ENCODE measurements around the gene SH3PXD2A.

The SH3PXD2A gene

DNA sequence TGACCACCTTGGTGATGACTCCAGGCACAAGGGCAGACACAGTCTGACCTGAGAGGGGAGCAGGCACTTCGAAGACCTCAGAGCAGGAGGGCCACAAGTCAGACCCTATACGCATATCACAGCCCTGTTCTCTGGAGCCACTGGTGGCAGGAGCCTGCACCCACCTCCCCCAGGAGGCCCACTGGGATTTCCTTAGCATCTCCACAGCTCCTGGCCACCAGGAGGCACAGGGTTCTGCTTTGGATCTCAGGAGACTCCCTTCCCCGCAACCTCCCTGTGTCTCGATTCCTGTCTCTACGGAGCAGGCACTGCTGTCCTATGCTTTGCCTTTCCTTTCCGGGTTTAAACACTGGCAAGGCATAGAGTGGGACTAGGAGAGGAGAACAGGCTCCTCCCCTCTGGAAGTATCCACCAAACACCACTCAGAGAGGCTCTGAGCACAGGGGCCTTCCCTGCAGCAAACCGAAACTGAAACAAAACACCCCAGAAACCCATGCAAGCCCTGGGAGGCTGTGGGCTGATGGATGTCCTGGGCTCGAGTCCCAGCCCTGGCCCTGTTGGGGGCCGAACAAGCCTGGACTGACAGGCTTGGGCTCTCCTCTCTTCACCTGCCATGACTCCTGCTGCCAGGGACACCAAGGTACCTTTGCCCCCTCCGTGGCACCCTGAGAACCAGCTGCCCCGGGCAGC is 195.6 kb downstream of the SH3PXD2A start:
- peak; percentile 56 for DNase-seq

DNA sequence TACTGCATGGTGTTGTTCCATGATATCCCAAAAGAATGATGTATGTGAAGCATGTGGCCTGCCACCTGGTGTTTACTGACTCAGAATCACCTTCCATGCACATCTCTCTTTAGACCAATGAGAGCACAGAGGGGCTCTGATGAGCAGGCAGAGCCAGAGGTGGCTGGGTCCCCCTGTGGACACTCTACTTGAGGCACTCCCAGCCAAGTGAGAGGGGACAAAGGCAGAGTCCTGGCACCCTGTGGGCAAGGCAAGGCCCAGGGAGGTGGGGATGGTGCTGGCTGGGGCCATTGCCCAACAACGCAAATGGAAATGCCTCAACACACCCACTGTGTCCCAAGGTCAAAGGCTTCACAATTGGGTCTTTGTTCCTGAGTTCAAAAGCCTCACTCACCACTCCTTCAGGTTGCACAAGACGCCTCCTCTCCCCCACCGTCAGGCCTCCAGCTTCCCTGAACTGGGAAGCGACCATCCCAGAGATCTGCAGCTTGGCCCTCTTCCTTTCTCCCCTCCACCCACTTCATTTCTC is 197.3 kb downstream of the SH3PXD2A start:
- no peak for DNase-seq

DNA sequence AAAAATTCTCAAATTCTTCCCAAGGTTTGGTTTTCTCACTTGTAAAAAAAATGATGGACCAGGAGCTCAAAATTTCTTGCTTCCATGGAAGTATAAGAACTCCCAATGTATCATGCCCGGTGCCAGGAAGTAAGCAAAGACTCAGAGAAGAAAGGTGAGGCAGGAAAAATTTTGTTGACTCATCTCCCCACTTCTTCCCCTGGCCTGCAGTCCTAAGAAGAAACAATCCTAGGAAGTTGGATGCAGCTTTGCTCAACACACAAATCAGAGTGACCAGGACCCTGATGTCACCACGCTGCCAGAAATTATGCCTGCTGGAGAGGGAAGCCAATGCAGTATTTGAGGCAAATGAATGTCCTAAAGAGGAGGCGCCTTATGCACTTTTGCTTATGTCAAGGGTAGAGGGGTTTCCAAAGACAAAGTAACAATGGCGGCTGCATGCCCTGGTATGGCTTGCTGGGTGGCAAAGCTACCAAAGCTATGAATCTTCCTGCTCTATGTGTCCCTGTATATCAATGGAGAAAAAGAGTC is 198.2 kb downstream of the SH3PXD2A start:
- no peak for DNase-seq

DNA sequence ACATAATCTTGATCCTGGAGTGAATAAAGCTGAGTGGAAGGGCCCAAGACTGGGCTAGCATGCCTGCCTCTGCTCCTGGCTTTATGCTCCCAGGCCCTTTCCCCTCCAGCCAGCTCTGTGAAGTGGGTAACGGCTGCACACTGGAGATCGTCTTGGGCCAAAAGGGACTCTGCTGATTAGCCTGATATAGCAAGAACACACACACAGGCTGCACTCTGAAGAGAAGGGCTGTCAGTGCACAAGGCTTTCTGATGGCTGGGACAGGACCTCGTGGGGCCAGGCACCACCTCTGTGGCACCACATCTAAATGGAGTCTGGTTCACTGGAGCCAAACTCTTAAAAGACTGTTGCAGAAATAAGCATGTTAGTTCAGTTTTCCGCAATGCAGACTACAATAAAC is 200.5 kb downstream of the SH3PXD2A start:
- no peak for DNase-seq

DNA sequence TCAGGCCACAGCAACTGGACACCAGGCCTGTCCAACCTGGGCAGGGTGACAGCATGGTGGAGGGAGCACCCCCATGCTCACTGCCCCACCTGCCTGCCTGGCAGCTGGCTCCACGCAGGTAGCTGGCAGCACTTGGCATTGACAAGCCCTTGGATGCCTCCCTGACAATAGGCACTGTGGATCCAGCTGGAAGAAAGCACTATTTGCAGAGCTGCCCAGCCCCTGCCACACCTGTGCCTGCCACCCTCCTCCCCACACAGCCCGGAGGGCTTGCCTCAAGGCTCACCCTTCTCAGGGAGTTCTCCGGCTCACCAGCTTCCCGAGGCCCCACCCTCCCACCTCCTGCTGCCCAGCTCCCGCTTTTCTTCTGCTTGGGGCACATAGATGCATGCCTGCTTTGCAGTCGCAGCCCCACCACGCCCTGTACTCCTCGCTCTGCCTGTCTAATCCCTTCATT is 201.8 kb downstream of the SH3PXD2A start:
- DNase-seq = peak; percentile 8

DNA sequence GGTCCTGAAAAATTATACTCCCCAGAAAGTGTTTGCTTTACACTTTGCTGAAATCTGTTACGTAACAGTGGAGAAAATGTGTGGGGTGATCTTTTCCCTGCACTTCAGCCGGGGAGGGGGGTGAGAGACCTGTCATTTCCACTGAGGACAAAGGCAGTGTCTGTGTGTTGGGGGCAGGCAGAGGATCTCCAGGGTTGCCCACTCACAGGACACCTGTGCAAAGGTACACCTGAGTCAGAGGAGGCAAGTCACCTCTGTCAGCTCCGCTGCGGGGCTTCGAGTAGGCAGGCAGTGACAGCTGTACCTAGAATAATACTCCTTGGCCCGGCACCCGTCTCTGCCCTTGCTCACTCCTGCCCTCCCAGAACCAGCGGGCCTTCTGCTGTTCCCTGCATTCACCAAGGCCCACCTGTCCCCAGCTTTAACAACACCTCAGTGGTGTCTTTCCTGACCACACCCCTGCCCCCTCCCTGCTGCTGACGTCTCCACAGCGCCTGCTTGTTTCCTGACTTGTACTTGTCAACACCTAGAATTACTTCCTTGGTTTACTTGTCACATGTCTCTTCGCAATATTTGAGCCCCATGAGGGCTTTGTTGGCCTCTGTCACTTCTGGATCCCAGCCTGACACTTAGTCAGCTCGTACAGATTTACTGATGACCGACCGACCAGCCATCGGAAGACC is 202.6 kb downstream of the SH3PXD2A start:
- DNase-seq = no peak

DNA sequence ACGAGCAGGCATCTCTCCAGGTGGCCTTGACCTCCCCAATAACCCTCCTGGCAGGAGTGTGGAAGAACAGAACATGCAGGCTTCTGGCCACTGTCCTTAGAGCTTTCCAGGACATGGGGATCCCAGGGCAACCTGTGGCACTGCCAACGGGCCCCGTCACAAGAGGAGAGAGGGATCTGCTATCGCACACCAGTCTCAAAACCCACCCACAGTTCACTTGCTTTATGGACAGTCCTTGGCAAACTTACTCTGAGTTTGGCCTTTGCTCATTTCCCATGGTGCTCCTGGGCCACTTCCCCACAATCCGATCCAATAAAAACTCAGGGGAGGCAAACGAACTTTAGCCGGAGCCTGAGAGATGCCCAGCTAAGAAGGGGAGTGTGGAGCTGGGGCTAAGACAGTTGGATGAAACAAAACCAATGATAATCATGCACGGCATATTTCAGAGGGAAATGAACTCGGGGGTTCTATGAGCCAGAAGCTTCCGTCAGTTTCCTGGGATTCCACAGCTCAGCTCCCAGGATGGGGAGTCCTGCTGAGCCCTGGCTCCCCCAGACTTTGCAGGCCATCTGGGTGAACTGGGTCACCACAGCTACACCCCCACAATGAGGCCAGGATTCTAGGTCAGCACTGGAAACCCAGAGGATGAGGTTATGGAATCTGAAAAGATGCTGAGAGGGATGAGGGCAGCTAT is 203.4 kb downstream of the SH3PXD2A start:
- DNase-seq = no peak

DNA sequence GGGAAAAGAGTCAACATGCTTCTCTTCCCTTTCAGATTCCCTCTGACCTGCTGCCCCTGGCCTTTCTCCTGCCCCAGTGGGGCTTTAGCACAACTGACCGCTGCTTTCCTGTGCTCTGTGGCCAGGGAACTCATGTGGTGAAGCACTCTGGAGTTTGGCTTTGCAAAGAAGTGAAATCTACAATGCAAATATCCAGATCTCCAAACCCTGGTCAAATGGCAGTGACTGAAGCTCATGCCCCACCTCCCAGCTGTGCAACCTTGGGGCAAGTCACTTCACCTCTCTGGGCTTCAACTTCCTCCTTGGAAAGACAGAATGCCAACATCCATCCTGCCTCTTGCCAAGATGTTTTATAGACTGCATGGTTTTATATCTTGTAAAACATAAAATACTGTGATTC is 204.0 kb downstream of the SH3PXD2A start:
- DNase-seq = no peak

DNA sequence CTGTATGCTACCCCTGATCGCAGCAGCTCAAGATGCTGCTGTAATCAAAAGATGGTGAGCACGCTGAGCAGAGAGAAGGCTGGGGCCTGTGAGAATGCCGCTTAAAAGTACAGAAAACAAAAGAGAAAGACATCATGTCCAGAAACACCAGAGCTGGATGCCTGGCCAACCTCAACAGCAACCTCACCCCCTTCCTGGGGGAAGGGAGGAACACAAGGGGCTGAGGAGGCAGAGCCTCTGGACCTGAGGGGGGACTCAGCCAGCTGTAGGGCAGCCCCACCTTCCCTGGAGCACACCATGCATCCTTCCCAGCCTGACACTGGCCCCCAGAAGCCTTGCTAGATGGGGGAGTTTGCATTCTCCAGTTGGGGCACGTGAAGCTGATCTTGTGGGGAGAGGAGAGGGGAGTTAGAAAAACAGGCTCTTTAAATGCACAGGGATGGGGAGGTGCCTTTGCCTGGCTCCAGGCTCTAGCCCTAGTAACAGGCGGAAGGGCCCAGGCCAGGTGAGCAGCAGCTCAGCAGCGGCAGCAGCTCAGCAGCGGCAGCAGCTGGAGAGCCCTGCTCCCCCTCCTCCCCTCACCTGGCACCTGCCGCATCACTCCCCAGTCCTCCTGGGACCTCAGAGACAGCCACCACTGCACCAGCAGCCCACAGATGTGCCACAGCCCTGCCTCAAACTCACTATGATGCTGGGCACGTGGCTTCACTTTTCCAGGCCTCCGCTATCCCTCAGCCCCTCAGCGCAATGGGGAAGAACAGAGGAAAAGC is 205.5 kb downstream of the SH3PXD2A start:
- DNase-seq = peak; percentile 52

DNA sequence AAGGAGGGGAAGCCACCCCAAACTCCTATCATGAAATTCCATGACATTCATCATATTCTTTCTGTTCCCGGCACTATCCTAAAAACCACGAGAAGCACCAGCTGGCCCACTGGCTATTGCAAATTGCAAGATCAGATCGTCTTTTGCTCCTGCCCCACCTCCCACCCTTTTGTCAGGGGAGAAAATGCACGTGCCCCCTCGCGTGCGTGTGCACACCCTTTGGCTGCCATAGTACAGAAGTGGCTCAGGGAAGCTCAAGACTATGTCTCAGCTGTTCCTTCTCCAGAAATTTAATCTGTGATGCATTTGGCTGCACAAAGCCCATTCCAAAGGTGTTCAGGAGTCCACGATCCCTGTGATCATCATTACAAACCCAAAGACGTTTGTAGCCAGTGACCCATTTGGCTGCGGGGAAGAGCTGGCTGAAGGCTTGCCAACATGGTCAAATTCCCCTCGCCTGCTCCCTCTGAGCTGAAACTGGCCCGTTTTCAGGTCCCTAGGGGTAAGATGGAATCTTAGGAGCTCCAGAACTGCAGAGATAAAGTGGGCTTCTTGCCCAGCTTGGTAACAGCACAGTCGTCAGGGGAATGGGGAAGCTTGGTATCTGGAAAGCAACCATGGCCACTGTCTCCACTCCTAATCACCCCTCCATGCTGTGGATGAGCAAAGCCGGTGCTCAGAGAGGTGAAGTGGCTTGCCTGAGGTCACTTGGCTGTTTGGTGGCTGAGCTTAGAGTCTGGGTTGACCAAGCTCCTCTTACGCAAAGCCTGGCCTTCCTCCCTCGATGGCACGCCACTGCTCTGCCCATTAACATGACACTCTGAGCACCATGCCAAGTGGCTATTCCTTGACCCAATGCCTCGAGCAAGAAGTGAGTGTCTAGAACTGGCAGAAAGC is 206.5 kb downstream of the SH3PXD2A start:
- DNase-seq = no peak

DNA sequence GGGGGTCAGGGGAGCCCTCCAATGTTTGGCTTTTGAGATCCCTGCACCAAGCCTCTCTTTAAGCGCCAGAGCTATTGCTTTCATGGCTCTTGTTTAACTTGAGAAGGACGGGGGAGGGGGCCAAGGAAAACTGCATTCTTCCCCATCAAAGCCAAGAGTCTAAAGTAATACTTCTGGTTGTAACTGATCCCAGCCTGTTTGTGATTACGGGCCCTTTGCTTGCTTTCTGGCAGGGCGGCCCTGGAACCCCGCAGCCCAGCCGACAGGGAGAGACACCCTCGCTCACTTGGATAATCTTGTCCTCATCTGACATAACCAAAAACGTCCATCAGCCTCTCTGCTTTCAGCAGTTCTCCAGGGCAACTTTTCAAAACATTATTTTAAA is 207.1 kb downstream of the SH3PXD2A start:
- no peak for DNase-seq

DNA sequence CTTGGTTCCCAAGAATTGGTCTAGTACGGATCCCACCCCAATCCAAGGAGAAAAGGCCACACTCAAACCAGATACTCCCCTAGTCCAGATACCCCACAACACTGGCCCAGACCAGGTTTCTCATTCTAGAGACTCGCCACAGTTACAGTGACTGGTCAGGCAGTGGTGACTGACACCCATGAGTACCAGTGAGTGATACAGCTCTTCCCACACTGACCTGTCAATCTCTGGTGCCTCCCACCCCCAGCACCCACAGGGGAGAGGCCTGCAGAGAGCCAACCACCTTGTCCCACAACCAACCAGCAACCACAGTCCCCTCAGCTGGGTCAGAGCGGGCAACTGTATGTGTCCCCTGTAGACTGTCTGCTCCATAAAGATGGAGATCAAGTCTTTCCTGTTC is 209.1 kb downstream of the SH3PXD2A start:
- DNase-seq = no peak

DNA sequence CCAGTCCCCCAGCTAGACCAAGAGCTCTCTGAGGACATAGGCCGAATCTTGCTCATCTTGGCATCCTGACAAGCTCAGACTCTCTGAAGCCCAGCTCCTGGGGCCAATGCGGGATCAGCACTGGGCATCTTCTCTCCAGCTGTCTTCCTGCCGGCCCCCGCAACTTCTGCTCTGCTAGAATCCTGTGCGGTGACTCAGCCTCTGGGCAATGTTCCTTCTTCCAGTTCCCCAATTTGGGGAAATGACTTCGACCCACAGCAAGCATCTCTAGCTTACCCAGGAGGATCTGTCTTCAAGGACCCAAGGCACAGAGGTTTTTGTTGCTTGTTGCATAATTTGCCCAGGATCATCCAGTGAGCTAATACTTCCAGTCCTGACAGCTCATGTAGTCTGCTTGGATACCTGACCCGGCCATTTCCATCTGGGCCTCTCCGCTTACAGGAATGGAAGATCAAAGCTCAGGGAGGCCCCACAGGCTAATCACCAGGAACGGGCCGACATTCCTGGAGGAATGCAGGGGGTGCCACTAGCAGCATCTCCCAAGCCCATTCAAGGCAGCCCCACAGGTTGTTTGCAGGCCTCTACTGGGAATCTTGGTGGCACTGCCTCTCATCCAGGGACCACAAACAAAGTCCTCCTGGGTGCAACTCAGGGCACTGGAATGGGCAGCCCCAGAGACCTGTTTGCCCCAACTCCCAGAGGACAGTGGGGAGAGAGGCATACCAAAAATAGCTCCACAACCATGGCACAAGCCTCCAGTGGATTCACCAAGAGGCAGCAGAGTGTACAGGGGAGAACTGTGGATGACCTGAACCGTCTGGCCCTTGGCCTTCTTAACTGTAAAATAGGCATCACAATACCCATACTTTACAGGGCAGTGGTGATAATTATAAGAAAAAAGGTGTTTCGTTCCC is 210.0 kb downstream of the SH3PXD2A start:
- no peak for DNase-seq

DNA sequence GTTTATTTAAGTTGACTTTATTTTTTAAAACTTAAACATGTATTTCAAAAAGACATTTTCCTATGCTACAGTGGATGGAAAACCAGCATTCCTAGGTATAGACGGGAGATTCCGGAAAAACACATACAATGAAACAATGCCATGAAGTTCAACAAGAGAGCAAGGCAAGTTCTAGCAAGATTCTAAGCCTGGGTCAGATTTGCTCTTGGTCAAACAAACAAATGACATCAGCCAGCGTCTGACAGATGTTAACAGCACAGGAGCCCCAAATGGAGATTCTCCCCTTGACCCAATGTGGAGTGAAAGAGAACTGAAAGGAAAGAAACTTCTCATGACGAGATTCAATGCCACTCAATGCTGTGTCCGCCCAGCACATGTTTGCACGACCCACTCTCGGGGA is 212.0 kb downstream of the SH3PXD2A start:
- no peak for DNase-seq

DNA sequence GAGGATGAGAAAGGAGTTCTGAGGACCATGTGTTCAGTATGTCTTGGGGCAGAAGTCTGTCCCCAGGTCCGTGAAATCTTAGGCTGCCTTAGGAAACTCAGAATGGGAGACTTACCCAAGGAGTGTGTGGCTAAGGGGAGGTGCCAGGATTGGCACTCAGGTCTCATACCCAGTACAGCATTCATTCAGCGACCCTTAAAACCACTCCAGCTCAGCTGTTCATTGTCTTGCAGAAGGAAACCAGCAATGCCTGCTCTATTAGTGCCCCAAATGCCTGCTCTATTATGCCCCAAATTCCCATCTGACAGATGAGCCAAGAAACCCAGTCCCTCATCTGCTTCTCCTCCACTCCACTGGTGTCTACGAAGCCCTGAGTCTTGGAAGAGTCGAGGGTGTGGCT is 214.1 kb downstream of the SH3PXD2A start:
- no peak for DNase-seq

DNA sequence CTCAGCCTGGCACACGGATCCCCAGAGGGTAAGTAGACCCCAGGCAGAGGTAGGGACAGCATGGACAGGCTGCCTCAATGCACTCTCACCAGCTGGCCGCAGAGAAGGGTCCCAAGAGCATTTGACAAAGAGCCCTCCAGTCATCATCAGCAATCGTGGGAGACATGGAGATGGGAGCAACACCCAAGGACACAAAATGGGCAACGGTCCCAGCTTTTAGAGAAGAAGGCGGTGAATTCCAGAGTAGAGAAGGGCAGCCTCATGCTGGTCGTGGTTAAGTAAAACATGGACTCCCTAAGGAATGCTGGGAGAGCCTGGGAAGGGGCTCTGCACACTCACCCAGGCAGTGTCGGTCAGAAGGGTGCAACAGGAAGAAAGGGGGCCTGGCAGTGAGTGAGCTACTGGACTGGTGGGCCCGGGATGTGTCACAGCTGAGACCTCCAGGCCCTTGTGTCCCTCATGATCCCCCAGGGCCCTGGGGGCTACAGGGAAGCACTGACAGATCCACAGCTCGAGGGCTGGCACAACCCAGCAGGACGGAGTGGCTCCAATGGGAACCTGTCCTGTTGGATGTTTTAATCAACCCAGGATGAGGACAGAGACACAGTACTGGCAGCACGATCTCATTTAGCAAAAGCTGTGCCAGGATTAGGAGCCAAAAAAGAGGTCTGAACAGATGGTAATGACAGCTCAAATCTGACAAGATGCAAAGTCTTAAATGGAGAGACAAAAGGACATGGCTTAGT is 214.8 kb downstream of the SH3PXD2A start:
- no peak for DNase-seq

DNA sequence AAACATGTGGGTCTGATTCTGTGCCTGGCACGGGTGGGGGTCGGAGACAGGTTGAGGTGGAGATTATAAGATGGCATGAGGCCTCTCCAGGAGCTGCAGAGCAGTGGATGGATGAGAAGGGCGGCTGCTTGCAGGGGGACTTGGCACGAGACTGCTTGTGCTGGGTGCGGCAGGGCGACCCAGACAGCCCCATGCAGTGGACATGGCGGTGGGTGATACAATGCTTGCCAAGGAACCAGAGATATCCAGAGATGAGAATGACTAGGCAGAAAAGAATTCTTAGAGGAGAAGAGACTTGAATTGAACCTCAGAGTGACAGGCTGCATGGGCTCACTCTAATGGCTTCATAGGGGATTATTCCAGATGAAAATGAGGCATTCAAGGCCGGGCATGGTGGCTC is 216.4 kb downstream of the SH3PXD2A start:
- DNase-seq = no peak

DNA sequence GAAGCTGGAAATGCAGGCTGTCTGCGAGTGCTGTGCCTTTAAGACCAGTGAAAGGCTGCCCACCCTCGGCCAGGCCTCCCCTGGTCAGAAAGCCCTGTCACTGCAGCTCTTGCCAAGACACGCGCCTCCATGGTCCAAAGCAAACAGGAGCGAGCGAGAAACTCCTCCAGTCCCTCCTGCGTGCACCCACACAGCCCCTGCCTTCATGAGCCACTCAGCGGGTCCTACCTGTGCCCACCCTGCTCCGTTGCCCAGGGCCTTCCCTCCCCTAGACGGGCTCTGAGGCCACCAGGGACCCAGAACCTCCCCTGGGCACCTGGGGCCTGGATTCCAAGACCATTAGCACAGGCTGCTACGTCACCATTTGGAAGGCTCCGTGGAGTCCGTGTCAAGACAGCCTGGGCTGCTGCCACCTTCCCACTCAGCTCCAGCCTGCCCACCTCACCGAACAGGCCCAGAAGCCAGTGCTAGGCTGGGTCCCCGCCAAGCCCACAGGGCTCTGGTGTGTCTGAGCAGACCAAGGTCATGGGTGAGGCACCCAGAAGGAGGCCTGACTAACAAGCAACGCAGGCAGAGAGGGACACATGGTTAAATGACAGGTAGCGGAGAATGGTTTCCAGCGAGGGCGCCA is 217.3 kb downstream of the SH3PXD2A start:
- no peak for DNase-seq

DNA sequence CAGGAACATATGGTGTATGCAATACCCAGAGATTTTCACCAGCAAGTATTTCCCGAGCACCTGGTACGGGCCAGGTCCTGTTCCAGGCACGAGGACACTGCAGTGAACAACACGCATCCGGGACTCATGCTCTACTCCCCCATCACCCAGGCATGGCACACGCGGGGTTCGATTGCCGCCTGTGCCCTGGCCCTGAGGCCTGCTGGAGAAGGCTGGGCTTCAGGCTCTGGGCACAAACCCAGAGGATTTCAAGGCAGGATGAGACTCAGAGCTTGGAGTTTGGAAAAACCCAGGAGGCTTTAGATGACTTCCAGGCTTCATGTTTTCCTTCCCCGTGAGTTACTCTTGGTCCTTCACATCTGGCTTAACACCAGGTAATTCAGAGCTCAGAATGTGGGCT is 218.4 kb downstream of the SH3PXD2A start:
- no peak for DNase-seq
